MM.1S (cell line): ENCODE measurements around the gene IPP.

Source experiments
- CTCF ChIP-seq: fragments of 300-600 bp; sonication (generic); IDR thresholded peaks from 2 replicates; pipeline ENCODE4 v1.5.1; 2016; ENCODE audit warnings: antibody characterized with exemption, low read length, mixed read lengths
- EZH2 ChIP-seq: fragments of 300-600 bp; sonication (generic); optimal IDR thresholded peaks from 2 replicates; pipeline ENCODE3; 2017; ENCODE audit warnings: low read depth, mild to moderate bottlenecking, antibody characterized with exemption, low read length, mixed read lengths
- EZH2phosphoT487 ChIP-seq: fragments of 300-600 bp; sonication (generic); IDR thresholded peaks from 2 replicates; pipeline ENCODE4 v1.6.1; 2018; ENCODE audit warnings: antibody characterized with exemption, low read length

DNA sequence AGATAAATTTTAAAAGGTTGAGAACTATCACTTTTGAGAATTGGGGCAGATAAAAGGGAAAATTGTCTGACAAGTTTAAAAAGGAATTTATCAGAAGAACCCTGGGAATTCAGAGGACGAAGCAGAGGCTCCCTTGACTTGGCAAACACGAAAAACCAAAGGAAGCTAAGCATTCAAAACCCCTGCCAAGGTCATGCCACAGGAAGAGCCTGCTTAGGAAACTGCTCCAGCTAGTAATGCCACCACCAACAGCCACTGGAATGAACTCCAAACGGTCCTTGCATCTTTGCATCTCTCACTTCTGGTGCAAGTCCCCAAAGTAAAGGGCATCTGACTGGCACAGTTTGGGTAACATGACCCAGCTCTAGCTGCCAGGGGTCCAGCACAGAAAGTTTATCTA lies 71.3 kb downstream of the IPP start:
- TF ChIP-seq EZH2phosphoT487 = no peak
- no peak for TF ChIP-seq CTCF
- no peak for TF ChIP-seq EZH2
